Measurements from ENCODE around the gene PARP15.
A peak's percentile ranks its signal among the peaks of the same experiment; 100 is the strongest.

PARP15 gene

DNA sequence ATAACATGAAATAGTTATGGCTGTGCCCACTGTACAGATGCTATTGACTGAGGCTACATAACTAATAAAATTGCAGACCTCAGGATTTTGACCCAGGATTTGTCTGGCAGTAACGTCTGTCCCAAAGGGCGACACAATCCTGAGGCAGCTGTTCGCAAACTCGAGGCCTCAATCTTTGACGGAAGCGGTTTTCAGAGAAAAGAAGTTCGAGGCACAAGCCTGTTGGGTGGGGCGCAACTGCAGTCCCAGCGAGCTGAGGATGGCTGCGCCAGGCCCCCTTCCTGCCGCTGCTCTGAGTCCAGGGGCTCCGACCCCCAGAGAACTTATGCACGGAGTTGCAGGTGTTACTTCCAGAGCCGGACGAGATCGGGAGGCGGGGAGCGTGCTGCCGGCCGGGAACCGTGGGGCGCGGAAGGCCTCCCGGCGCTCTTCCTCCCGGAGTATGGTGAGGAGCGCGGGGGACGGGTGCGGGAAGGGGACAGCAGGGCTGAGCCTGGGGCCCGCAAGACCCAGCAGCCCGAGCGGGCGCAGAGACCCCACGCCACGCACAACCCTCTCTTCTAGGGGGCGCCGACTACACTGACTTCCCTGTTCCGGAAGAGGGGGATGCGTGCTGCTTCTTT, at the start of gene PARP15:
TSS of gene PARP15 (plus strand) at position 242 of the 623 bp plus-strand sequence. CDS start at position 260, 18 bp downstream.
- Histone ChIP-seq H3K4me1 (peaks cover 13% of the 10 kb centered on the region), H3K27me3 (ENCODE audit: low read depth) (no peaks in the 10 kb centered on the region), H3K4me3 (no peak within 1 kb of the TSS), H3K9me3 (no peaks in the 10 kb centered on the region), H3K36me3 (replicated peaks) (no peaks in the 10 kb centered on the region)
- in situ Hi-C loops (cut with MboI; ENCODE audit: low sequenced_read_pairs) = no loop called here
- DNase-seq (ENCODE audit: low spot score in 2 of 2) = no peak

DNA sequence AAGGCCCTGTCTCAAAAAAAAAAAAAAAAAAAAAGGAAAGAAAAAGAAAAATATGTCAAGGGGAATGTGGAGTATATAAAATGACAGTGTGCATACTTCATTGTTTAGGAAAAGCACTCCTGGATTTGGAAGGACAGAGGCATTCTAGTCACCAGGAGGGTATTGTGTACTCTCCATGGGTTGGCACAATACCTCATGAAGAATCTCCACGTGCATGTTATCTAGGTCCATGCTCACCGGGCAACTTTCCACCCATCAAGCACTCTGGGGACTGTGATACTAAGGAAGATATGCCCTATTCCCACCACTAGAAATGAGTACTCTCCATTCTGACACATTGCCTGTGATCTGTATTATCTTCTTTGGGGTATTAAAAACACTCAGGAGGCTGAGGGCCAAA, 47.3 kb upstream of the PARP15 start:
- in situ Hi-C loops (cut with MboI; ENCODE audit: low sequenced_read_pairs) = no loop called here
- Histone ChIP-seq H3K36me3 (replicated peaks) (no peaks in the 10 kb centered on the region), H3K9me3 (no peaks in the 10 kb centered on the region), H3K27me3 (ENCODE audit: low read depth) (no peaks in the 10 kb centered on the region), H3K4me1 (no peaks in the 10 kb centered on the region), H3K4me3 (no peak overlapping the region)
- DNase-seq (ENCODE audit: low spot score in 2 of 2) = no peak

DNA sequence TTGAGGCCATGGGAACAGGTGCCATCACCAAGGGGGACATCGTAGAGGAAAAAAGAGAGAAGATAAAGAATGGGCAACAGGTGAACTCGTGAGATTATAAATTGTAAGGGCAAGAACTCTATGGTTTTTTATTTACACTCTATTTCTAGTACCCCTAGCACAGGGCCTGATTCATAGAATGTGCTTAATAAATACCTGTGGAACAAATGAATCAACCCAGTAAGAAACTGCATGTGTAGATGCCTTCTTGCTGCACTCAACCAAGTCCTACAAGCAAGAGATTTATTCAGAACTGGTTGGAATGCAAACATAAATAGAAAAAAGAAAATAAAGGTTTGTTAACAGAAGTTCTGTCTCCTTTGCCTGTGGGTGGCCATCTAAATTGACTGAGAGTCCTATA, 44.0 kb upstream of the PARP15 start:
- DNase-seq (ENCODE audit: low spot score in 2 of 2) = no peak
- no peaks in the 10 kb centered on the region for H3K36me3 ChIP-seq (replicated peaks)
- no peaks in the 10 kb centered on the region for H3K9me3 ChIP-seq
- no peak overlapping the region for H3K4me3 ChIP-seq
- no peaks in the 10 kb centered on the region for H3K27me3 ChIP-seq (ENCODE audit: low read depth)
- H3K4me1 ChIP-seq = peaks cover 29% of the 10 kb centered on the region
- in situ Hi-C loops (cut with MboI; ENCODE audit: low sequenced_read_pairs) = no loop called here

DNA sequence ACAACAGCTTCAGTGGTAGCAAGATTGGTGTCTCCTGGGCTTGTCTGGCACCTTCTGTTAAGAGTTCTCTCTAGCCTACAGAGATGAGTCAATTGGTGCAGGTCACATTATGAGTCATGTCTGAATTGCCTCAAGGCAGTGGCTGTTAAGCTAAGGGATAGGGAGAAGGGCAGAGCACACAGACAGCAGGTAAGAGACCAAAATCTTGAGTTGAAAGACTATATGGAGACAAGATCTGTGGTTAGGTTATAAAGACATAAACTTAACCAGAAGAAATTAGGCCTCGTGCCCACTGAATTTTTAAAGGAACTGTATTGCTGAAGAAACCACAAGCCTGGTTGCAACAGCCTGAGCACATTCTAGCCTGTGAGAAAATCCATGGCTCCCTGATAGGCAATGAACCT, 43.5 kb upstream of the PARP15 start:
- Histone ChIP-seq H3K4me1 (peaks cover 29% of the 10 kb centered on the region), H3K9me3 (no peaks in the 10 kb centered on the region), H3K27me3 (ENCODE audit: low read depth) (no peaks in the 10 kb centered on the region), H3K36me3 (replicated peaks) (no peaks in the 10 kb centered on the region), H3K4me3 (no peak overlapping the region)
- in situ Hi-C loops (cut with MboI; ENCODE audit: low sequenced_read_pairs) = no loop called here
- DNase-seq (ENCODE audit: low spot score in 2 of 2) = no peak

DNA sequence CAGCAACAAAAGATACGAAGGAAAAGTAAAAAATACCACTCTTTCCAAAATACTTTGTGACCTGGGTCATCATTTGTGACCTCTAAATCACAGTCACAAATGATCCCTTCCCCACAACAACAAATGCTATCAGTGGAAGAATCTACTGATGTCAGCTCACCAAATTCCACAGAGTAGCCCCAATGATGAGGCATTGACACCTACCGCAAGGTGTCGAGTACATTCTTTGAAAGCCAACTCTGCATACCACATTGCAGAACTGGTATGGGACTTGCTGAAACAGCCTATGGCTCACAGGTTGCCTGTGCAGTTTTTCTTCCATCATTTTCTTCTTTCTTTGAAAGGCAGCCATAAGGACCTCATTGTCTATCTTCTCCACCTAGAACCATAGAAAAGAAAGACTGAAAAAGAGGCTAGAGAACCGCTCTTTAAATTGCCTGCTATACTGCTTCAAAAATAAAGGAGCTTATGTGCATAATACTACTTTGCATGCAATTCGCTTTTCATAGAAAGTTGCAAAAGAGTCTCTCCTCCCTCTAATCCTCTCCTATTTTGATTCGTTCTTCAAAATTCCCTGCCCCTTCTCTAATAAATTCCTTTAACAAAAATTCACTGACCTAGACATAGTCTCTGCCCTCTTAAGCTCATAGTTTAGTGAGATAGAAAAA, 41.4 kb upstream of the PARP15 start:
- Histone ChIP-seq H3K4me3 (no peak overlapping the region), H3K9me3 (no peaks in the 10 kb centered on the region), H3K27me3 (ENCODE audit: low read depth) (no peaks in the 10 kb centered on the region), H3K36me3 (replicated peaks) (no peaks in the 10 kb centered on the region), H3K4me1 (peaks cover 29% of the 10 kb centered on the region)
- DNase-seq (ENCODE audit: low spot score in 2 of 2) = peak; percentile 22 to 90
- in situ Hi-C loops (cut with MboI; ENCODE audit: low sequenced_read_pairs) = no loop called here

DNA sequence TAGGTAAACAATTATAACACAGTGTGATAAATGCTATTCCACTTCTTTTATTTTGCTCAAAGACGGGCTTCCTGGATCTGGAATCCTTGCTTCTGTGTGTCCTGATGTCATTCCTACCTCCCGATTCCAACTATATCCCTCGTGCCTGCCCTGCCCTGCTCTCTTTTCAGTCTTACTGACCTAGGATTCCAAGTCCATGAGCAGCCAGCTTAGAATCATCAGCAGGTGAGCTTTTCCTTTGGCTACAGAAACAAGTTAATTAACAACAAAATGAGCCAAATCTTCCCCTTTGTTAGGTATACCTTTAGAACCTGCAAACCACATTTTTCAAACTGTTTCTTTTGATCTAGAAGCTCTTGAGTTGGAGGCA, 40.8 kb upstream of the PARP15 start:
- in situ Hi-C loops (cut with MboI; ENCODE audit: low sequenced_read_pairs) = no loop called here
- peaks cover 29% of the 10 kb centered on the region for H3K4me1 ChIP-seq
- no peaks in the 10 kb centered on the region for H3K36me3 ChIP-seq (replicated peaks)
- no peaks in the 10 kb centered on the region for H3K27me3 ChIP-seq (ENCODE audit: low read depth)
- peak in 1 of 2 experiments; percentile 54 for DNase-seq (ENCODE audit: low spot score in 2 of 2)
- no peaks in the 10 kb centered on the region for H3K9me3 ChIP-seq
- no peak overlapping the region for H3K4me3 ChIP-seq

DNA sequence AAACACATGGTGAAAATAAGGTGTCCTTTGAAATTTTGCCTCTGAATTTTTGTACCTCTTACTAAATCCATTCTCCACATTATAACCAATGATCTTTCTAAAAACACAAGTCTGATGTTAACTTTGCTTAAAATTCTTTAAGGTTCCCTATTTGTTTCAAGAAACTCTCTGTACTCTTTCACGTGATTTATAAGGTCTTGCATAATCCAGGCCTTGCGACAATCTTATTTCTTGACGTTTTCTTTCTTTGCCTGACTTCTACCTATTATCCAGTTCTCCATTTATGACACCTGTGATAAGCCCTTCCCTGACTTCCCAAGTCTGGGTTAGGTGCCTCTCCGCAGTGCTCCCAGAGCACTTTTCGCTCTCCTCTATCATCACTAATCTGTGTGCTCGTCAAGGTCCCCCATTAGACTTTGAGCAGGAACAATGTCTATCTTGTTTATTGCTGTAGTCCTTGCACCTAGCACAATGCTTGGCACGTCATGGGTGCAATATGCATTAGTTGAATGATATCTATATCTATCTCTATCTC, 38.4 kb upstream of the PARP15 start:
- no peak overlapping the region for H3K4me3 ChIP-seq
- no peaks in the 10 kb centered on the region for H3K9me3 ChIP-seq
- H3K4me1 ChIP-seq = peaks cover 29% of the 10 kb centered on the region
- in situ Hi-C loops (cut with MboI; ENCODE audit: low sequenced_read_pairs) = no loop called here
- no peaks in the 10 kb centered on the region for H3K36me3 ChIP-seq (replicated peaks)
- H3K27me3 ChIP-seq (ENCODE audit: low read depth) = no peaks in the 10 kb centered on the region
- DNase-seq (ENCODE audit: low spot score in 2 of 2) = no peak

DNA sequence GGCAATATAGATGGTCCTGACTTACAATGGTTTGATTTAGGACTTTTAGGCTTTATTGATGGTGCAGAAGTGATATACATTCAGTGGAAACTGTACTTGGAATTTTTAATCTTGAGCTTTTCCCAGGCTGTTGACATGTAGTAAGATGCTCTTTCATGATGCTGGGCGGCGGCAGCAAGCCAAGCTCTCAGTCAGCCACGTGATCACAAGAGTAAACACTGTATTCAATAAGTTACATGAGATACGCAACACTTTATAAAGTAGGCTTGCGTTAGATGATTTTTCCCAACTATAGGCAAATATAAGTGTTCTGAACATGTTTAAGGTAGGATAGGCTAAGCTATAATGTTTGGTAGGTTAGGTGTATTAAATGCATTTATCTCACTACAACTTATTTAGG, 31.3 kb upstream of the PARP15 start:
- in situ Hi-C loops (cut with MboI; ENCODE audit: low sequenced_read_pairs) = no loop called here
- H3K9me3 ChIP-seq = no peaks in the 10 kb centered on the region

DNA sequence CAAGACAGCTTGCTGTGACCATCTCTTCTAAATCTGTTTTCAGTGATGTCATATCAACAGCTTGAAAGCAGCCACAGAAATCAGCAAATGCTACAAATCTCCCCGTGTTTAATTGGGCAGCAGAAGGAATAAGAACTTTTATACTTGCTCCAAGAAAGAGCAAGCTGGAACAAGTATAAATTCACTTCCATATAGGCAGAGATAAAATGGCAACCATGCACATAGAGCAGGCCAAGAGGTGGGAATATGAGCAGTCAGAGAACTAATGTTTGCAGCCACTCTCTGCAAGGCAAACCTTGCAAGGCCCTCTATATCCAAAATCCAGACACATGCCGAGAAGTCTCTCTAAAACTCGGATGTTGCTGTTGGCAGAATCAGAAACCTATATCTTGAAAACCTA, 29.4 kb upstream of the PARP15 start:
- in situ Hi-C loops (cut with MboI; ENCODE audit: low sequenced_read_pairs) = no loop called here
- H3K9me3 ChIP-seq = no peaks in the 10 kb centered on the region
- no peaks in the 10 kb centered on the region for H3K27me3 ChIP-seq (ENCODE audit: low read depth)
- no peaks in the 10 kb centered on the region for H3K36me3 ChIP-seq (replicated peaks)
- peaks cover 9% of the 10 kb centered on the region for H3K4me1 ChIP-seq
- H3K4me3 ChIP-seq = no peak overlapping the region
- no peak for DNase-seq (ENCODE audit: low spot score in 2 of 2)

More for the DNA sequence above, 31.3 kb upstream of the PARP15 start:
- H3K4me3 ChIP-seq = no peak overlapping the region
- no peaks in the 10 kb centered on the region for H3K36me3 ChIP-seq (replicated peaks)
- H3K4me1 ChIP-seq = peaks cover 9% of the 10 kb centered on the region
- DNase-seq (ENCODE audit: low spot score in 2 of 2) = no peak
- no peaks in the 10 kb centered on the region for H3K27me3 ChIP-seq (ENCODE audit: low read depth)

DNA sequence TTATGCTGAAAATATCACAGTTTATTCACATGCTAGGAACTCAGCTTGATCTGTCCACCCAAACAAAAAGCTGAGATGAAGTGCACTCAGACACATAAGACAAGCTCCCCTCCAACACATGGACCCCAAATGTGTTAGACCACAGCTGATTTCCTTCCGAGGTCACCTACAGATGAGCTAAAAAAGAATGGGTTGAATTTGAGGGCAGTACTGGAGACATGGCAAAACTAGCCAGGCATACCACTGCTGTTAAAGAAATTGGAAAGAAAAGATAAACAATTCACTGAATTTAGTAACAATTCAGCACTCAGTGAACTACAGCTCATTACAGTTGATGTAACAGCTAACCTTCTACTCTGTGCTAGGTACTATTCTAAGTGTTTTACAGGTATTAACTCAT, 28.8 kb upstream of the PARP15 start:
- no peak for DNase-seq (ENCODE audit: low spot score in 2 of 2)
- Histone ChIP-seq H3K27me3 (ENCODE audit: low read depth) (no peaks in the 10 kb centered on the region), H3K4me3 (no peak overlapping the region), H3K9me3 (no peaks in the 10 kb centered on the region), H3K4me1 (peaks cover 9% of the 10 kb centered on the region), H3K36me3 (replicated peaks) (no peaks in the 10 kb centered on the region)
- in situ Hi-C loops (cut with MboI; ENCODE audit: low sequenced_read_pairs) = no loop called here

DNA sequence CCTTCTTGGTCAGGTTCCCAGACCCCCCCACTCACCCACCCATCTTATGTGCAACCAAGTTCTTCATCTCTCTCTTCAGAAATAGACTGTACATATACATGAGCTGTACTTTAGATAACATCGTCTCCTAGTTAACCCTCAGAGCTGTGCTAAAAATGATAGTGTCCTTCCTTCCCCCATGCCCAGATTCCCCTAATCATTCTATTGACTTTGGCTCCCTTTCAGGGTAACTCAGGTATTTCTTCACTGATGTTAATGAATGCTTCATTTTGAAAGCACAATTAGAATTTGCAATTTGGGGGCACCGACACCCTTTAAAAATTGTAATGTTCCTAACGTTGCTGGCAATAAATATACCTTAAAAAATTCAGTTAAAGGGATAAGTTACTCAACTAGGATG, 24.3 kb upstream of the PARP15 start:
- Histone ChIP-seq H3K4me1 (no peaks in the 10 kb centered on the region), H3K27me3 (ENCODE audit: low read depth) (no peaks in the 10 kb centered on the region), H3K4me3 (no peak overlapping the region), H3K9me3 (no peaks in the 10 kb centered on the region), H3K36me3 (replicated peaks) (no peaks in the 10 kb centered on the region)
- DNase-seq (ENCODE audit: low spot score in 2 of 2) = no peak
- in situ Hi-C loops (cut with MboI; ENCODE audit: low sequenced_read_pairs) = no loop called here

DNA sequence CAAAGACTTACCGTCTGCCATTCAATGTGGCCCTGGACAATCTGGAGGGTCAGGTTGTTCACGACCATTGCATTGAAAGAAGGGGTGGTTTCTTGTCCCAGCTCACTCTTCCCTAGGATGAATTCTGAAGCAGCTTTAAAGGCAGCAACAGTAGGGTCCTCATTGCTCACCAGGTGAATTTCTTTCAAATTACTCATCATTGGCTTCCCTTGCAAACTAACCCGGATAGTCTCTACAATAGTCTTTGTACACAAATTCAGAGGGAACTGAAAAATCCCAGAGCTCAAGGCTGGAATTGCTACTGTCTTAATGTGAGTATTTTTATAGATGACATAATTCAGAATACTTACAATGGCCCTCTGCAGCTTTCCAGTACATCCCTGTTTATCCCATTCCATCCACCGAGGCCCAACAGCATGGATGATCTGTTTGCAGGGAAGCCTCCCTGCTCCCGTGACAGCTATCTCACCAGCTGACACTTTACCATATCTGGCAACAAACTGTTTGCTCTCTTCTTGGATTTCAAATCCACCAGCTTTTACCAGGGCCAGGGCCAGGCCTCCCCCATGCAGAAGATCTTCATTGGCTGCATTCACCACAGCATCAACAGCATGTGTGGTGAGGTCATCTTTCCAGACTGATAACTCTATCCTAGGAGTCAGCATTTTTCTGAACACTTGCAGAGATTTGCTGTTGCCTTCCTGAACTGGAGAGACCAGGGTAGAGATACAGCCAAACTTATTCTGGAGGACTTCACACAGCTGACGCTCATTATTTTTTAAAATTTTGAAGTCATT, 22.0 kb upstream of the PARP15 start:
- Histone ChIP-seq H3K27me3 (ENCODE audit: low read depth) (no peaks in the 10 kb centered on the region), H3K4me1 (no peaks in the 10 kb centered on the region; the same call in 1 of the 2 replicates), H3K36me3 (replicated peaks) (no peaks in the 10 kb centered on the region), H3K4me3 (no peak overlapping the region), H3K9me3 (peaks cover 3% of the 10 kb centered on the region; the same call in 1 of the 2 replicates)
- DNase-seq (ENCODE audit: low spot score in 2 of 2) = no peak
- in situ Hi-C loops (cut with MboI; ENCODE audit: low sequenced_read_pairs) = loop anchor here (5.0 kb wide), 1 partner anchor 122 kb away; no protein-coding TSS in a partner anchor

DNA sequence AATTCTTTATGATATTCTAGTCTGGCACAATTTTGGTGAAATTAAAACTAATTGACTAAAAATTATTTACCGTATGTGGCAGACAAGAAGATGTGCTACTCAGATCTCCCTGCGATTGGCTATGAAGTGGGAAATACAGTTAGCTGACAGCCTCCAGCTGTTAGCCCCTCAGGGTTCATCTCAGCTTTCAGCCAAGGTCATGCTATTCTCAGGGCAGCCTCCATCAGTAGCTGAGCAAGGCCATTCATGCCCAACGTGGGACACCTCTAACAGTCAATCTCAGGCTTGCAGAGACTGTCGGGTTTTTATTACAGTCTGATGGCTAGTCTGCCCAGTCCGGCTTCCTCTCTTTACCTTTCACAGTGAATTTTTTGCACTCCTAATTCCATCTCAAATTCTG, 20.1 kb upstream of the PARP15 start:
- peaks cover 3% of the 10 kb centered on the region; the same call in 1 of the 2 replicates for H3K9me3 ChIP-seq
- in situ Hi-C loops (cut with MboI; ENCODE audit: low sequenced_read_pairs) = loop anchor here (5.0 kb wide), 1 partner anchor 120 kb away; no protein-coding TSS in a partner anchor
- DNase-seq (ENCODE audit: low spot score in 2 of 2) = no peak
- no peaks in the 10 kb centered on the region for H3K27me3 ChIP-seq (ENCODE audit: low read depth)
- H3K36me3 ChIP-seq (replicated peaks) = no peaks in the 10 kb centered on the region
- no peak overlapping the region for H3K4me3 ChIP-seq
- no peaks in the 10 kb centered on the region; the same call in 1 of the 2 replicates for H3K4me1 ChIP-seq

DNA sequence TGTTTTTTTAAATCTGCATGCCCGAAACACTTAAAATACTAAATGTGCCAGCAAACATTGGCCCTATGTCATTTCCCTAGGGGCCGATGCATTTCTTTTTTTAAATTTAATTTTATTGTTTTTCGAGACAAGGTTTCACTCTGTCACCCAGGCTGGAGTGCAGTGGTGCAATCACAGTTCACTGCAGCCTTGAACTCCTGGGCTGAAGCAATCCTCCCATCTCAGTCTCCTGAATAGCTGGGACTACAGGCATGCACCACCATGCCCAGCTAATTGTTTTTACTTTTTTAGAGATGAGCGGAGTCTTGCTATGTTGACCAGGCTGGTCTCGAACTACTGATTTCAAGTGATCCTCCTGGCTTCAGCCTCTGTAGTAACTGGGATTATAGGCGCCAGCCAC, 18.8 kb upstream of the PARP15 start:
- in situ Hi-C loops (cut with MboI; ENCODE audit: low sequenced_read_pairs) = loop anchor here (5.0 kb wide), 1 partner anchor 119 kb away; no protein-coding TSS in a partner anchor
- Histone ChIP-seq H3K4me1 (peaks cover 8% of the 10 kb centered on the region), H3K9me3 (peaks cover 3% of the 10 kb centered on the region; the same call in 1 of the 2 replicates), H3K36me3 (replicated peaks) (no peaks in the 10 kb centered on the region), H3K4me3 (no peak overlapping the region), H3K27me3 (ENCODE audit: low read depth) (no peaks in the 10 kb centered on the region)
- DNase-seq (ENCODE audit: low spot score in 2 of 2) = no peak
